Loucy (cell line): ENCODE measurements around the gene SRSF3.
"Not testable (repeated sequence)": the region's sequence is repeated elsewhere in the genome, so short reads cannot be mapped to it uniquely, and the experiment has no call there.

Source experiments
- H2AFZ ChIP-seq: fragments of 200-600 bp; sonication (generic); 2 replicates; pipeline ENCODE4 v1.6.0; 2016; ENCODE audit warnings: antibody characterized with exemption, mild to moderate bottlenecking, low read length, moderate library complexity
- H3F3A ChIP-seq: fragments of 200-600 bp; 2 replicates; pipeline ENCODE4 v1.6.0; 2016; ENCODE audit warnings: antibody characterized with exemption, low read depth, mild to moderate bottlenecking
- H3K27me3 ChIP-seq: fragments of 200-600 bp; sonication (generic); 2 replicates; pipeline ENCODE4 v1.6.1; 2014; ENCODE audit warnings: low read length, mild to moderate bottlenecking; ENCODE audit not compliant: insufficient read depth, poor library complexity, severe bottlenecking
- H3K36me3 ChIP-seq: fragments of 200-600 bp; sonication (generic); 2 replicates; pipeline ENCODE4 v1.6.1; 2016; ENCODE audit warnings: low read length; ENCODE audit not compliant: insufficient read depth
- H3K4me1 ChIP-seq: fragments of 200-600 bp; sonication (generic); 2 replicates; pipeline ENCODE4 v1.5.1; 2014; ENCODE audit warnings: low read length, mild to moderate bottlenecking; ENCODE audit not compliant: insufficient read depth, poor library complexity, severe bottlenecking
- H3K4me2 ChIP-seq: fragments of 200-600 bp; sonication (generic); 2 replicates; pipeline ENCODE4 v1.6.0; 2014; ENCODE audit warnings: antibody characterized with exemption, low read length, low read depth, mild to moderate bottlenecking; ENCODE audit not compliant: poor library complexity, severe bottlenecking
- H3K4me3 ChIP-seq: fragments of 200-600 bp; sonication (generic); 2 replicates; pipeline ENCODE4 v1.5.1; 2014; ENCODE audit warnings: low read length, mild to moderate bottlenecking, mixed read lengths; ENCODE audit not compliant: poor library complexity, severe bottlenecking
- H3K79me2 ChIP-seq: fragments of 200-600 bp; sonication (generic); 2 replicates; pipeline ENCODE4 v1.6.1; 2014; ENCODE audit warnings: low read length; ENCODE audit not compliant: insufficient read depth
- H3K9ac ChIP-seq: fragments of 200-600 bp; sonication (generic); 2 replicates; pipeline ENCODE4 v1.6.0; 2014; ENCODE audit warnings: mild to moderate bottlenecking, low read depth, low read length, moderate library complexity; ENCODE audit not compliant: poor library complexity, severe bottlenecking
- H3K9me2 ChIP-seq: fragments of 200-600 bp; sonication (generic); replicated peaks from 2 replicates; pipeline ENCODE4 v1.6.1; 2016; ENCODE audit warnings: low read depth, low read length, mixed read lengths
- H3K9me3 ChIP-seq: fragments of 200-600 bp; sonication (generic); 2 replicates; pipeline ENCODE4 v1.6.1; 2014; ENCODE audit warnings: mild to moderate bottlenecking, antibody characterized with exemption, low read length, low read depth; ENCODE audit not compliant: insufficient read depth
- H4K20me1 ChIP-seq: fragments of 200-600 bp; sonication (generic); 2 replicates; pipeline ENCODE4 v1.6.0; 2014; ENCODE audit warnings: antibody characterized with exemption, low read length, mild to moderate bottlenecking; ENCODE audit not compliant: insufficient read depth, poor library complexity, severe bottlenecking
- EZH2phosphoT487 ChIP-seq: fragments of 200-600 bp; IDR thresholded peaks from 2 replicates; pipeline ENCODE4 v1.6.1; 2018; ENCODE audit warnings: antibody characterized with exemption, mild to moderate bottlenecking, moderate library complexity, borderline replicate concordance
- TF ChIP-seq, protein P1 (sequence below): fragments of 200-600 bp; sonication (generic); conservative IDR thresholded peaks from 2 replicates; pipeline ENCODE4 v1.5.1; 2014; ENCODE audit warnings: mild to moderate bottlenecking, antibody characterized with exemption, low read length

SRSF3 gene

DNA sequence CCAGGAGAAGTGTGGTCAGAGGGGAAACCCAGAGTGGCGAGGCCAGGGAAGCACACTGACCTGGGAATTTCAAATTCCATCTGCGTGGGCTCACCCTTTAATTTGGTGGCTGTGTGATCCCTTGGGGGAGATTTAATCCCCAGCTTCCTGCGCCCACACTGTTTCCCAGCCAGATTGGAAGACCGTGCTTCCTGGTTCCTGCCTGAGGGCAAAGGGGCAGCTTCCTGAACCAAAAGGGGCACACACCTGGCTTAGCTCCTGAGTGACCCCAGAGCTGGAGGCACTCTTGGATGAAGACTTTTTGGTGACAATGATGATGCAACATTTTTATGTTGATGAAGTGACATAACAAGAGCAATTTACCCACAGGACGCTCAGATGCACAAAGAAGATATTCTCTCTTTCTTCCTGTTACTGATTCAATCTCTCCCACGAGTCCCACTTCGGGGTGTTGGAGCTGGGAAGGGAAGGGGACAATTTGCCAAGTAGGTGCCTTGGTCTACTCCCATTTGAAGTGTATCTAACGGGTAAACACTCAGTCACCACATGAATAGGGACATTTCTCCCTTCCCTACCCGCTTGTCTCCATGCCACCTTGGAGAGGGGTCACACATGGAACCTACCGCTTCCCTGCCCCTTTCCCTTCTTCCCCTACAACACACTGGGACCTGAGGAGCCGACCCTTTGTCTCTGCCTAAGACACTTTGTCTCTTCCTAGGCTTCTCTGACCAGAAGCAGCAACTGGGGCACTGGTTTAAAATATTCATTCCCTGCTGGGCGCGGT, 55.7 kb downstream of the SRSF3 start:
- H3K9me3 ChIP-seq = no peaks in the 10 kb centered on the region
- H3K4me1 ChIP-seq = peaks cover 13% of the 10 kb centered on the region
- TF ChIP-seq, protein P1, sequence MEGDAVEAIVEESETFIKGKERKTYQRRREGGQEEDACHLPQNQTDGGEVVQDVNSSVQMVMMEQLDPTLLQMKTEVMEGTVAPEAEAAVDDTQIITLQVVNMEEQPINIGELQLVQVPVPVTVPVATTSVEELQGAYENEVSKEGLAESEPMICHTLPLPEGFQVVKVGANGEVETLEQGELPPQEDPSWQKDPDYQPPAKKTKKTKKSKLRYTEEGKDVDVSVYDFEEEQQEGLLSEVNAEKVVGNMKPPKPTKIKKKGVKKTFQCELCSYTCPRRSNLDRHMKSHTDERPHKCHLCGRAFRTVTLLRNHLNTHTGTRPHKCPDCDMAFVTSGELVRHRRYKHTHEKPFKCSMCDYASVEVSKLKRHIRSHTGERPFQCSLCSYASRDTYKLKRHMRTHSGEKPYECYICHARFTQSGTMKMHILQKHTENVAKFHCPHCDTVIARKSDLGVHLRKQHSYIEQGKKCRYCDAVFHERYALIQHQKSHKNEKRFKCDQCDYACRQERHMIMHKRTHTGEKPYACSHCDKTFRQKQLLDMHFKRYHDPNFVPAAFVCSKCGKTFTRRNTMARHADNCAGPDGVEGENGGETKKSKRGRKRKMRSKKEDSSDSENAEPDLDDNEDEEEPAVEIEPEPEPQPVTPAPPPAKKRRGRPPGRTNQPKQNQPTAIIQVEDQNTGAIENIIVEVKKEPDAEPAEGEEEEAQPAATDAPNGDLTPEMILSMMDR = no peak
- no peak for TF ChIP-seq EZH2phosphoT487
- no peak overlapping the region for H3K4me2 ChIP-seq
- H4K20me1 ChIP-seq = no peaks in the 10 kb centered on the region
- H3K9me2 ChIP-seq = no peaks in the 10 kb centered on the region
- peak overlapping the region; percentile 50; the same call in 1 of the 2 replicates for H2AFZ ChIP-seq
- no peak overlapping the region for H3K4me3 ChIP-seq
- no peaks in the 10 kb centered on the region for H3K79me2 ChIP-seq
- H3K9ac ChIP-seq = no peak overlapping the region
- H3K27me3 ChIP-seq = no peaks in the 10 kb centered on the region
- no peaks in the 10 kb centered on the region for H3F3A ChIP-seq
- H3K36me3 ChIP-seq = no peaks in the 10 kb centered on the region

DNA sequence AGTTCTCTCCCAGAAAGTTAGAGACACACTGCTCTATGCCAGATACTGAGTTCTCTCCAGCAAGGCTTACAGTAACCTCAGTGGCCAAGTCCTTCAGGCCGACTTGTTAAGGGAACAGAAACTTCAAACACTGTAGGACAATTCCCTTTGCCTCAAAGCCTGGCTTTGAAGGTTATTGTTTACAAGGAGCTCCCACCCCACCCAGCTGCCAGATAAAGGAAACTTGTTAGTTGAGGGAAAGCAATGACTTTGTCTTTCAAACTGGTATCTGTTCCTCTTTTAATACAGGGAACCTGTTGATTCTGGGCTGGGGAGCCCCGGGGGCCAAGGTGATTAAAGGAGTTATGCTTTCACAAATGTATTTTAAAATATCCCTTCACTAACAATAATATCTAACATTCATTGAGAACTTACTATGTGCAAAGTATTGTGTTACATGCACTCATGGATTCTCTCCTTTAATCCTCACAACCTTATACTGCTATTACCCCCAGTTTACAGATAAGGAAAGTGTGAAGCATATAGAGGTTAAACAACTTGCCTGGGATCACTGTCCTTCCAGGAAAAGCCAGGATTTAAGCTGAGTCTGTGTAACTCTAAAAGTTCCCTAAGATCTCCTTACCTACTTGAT, 56.8 kb downstream of the SRSF3 start:
- peaks cover 13% of the 10 kb centered on the region for H3K4me1 ChIP-seq

DNA sequence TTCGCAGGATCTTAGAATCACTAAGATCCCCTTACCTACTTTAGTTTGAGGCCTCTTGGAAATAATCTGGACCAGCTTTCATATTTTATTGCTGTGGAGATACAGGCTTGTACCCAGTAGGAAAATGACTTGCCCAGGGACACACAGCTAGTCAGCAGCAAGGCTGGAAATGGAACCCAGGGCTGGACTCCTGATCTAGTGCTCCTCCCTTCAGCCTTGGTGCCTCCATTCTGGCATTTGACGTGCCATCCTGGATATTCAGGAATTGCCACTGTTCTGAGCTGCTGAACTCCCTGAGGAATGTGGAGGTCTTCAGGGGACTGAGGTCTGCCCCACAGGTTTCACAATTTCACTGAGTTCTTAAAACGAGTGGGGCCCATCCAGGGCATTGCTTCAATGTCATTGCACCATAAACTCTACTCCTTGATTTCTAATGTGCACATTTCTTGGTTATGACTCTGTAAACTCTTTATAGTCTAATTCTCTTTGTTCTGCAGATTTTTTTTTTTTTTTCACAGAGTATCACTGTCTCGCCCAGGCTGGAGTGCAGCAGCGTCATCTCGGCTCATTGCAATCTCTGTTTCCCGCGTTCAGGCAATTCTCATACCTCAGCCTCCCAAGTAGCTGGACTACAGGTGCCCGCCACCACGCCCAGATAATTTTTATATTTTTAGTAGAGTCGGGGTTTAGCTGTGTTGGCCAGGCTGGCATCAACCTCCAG, 57.7 kb downstream of the SRSF3 start:
- Histone ChIP-seq H3K9ac (no peak overlapping the region), H3K9me2 (no peaks in the 10 kb centered on the region), H2AFZ (no peak overlapping the region), H3K9me3 (no peaks in the 10 kb centered on the region), H3F3A (no peaks in the 10 kb centered on the region), H4K20me1 (no peaks in the 10 kb centered on the region), H3K4me2 (no peak overlapping the region), H3K79me2 (no peaks in the 10 kb centered on the region), H3K4me1 (peaks cover 13% of the 10 kb centered on the region), H3K4me3 (no peak overlapping the region), H3K36me3 (no peaks in the 10 kb centered on the region), H3K27me3 (no peaks in the 10 kb centered on the region)
- TF ChIP-seq EZH2phosphoT487 = no peak
- TF ChIP-seq, protein P1 = no peak

More for the DNA sequence above, 56.8 kb downstream of the SRSF3 start:
- H3K79me2 ChIP-seq = no peaks in the 10 kb centered on the region
- H4K20me1 ChIP-seq = no peaks in the 10 kb centered on the region
- H3K27me3 ChIP-seq = no peaks in the 10 kb centered on the region
- no peak overlapping the region for H3K9ac ChIP-seq
- H3K9me2 ChIP-seq = no peaks in the 10 kb centered on the region
- no peaks in the 10 kb centered on the region for H3F3A ChIP-seq
- no peak overlapping the region for H2AFZ ChIP-seq
- H3K36me3 ChIP-seq = no peaks in the 10 kb centered on the region
- H3K9me3 ChIP-seq = no peaks in the 10 kb centered on the region
- no peak overlapping the region for H3K4me2 ChIP-seq
- TF ChIP-seq EZH2phosphoT487 = no peak
- TF ChIP-seq, protein P1 = no peak
- H3K4me3 ChIP-seq = no peak overlapping the region

DNA sequence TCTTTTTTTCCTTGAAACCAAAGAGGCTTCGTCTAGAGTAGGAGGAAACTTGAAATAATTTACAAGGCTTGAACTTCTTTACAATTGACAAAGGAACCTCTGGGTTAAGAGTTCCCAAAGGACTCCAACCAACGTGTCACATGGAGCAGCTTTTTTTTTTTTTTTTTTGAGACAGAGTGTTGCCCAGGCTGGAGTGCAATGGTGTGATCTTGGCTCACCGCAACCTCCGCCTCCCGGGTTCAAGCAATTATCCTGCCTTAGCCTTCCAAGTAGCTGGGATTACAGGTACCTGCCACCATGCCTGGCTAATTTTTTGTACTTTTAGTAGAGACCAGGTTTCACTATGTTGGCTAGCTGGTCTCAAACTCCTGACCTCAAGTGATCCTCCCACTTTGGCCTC, 60.3 kb downstream of the SRSF3 start:
- not testable (repeated sequence) for H3K9me3 ChIP-seq, H3K79me2 ChIP-seq

More for the DNA sequence above, 60.3 kb downstream of the SRSF3 start:
- not testable (repeated sequence) for H3F3A ChIP-seq, H3K4me1 ChIP-seq, H3K27me3 ChIP-seq, H2AFZ ChIP-seq, H3K9me2 ChIP-seq, H3K9ac ChIP-seq, H4K20me1 ChIP-seq, H3K36me3 ChIP-seq, H3K4me2 ChIP-seq, H3K4me3 ChIP-seq
